ENCODE data around the gene DGKB.
A peak's percentile ranks its signal among the peaks of the same experiment; 100 is the strongest.

Gene DGKB

DNA sequence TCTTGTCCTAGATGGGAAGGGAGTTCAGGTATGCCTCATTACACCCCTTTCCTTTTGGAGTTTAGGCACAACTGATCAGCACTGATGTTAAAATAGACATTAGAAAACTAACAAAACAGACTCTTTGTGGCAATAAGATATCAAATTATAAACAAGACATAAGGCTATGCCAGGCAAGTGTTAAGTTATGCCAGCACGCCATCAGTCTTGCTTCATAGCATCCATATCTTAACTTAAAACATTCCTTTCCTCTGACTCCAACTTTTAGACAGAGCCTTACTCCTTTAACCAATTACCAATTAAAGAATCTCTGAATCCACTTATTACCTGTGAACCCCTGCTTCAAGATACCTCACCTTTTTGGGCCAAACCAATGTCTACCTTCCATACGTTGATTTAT, 786.9 kb downstream of the DGKB start:
- DNase-seq (ENCODE audit: low read depth): peak; percentile 20

DNA sequence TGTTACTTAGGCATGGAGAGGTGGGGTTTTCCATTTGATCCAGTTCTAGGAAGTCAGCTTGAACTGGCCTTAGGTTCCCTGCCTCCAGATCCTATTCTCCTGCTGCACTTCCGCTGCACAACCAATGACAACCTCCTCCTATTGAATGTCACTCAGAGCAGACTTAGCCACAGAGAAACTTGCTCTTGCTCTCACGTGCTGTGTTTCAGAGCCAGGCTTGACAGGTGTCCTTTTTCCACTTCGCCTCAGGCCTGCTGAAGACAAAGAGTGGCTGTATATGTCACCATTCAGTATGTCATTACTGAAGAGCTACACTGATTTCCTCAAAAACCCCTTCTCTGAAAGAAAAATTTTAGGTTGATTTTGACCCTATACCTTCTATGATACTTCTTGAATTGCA, 797.7 kb downstream of the DGKB start:
- DNase-seq (ENCODE audit: low read depth): no peak

DNA sequence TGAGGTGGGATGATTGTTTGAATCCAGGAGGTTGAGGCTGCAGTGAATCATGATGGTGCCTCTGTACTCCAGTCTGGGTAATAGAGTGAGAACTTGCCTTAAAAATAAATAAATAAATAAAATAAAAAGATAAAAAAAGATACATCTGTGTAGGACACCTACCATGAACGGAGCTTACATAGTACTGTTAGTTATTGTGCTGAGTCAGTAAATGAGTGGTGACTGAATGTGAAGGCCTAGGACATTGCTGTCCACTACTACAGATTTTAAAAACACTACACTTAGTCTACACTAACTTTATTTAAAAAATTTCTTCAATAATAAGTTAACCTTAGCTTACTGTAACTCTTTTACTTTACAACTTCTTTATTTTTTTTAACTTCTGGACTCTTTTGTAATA, 806.4 kb downstream of the DGKB start:
- no peak for DNase-seq (ENCODE audit: low read depth)

DNA sequence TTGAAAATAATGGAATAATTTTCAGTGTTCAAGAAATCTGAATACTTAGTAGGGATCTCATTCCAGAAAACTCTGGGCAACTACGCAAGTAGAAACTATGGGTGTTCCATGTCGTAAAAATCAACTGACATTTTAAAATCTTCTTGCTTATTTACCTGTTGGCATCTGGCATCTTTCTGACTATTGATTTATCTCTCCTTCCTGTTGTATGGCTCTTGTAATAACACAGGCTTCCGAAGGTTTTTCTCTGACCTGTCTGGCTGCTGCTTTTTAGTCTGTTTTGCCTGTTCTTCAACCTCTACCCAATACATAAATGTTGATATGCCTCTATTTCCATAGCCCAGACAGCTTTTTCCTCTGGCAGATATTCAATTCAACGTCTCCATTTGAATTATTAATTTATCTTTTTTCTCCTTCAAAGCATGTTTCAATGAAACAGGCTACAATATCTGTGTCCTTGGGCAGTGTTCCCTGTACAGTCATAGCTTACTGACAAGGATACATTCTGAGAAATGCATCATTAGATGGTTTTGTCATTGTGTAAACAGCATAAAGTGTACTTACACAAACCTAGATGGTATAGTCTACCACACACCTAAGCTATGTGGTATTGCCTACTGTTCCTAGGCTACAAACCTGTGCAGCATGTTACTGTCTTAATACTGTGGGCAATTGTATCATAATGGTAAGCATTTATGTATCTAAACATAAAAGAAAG, 807.2 kb downstream of the DGKB start:
- DNase-seq (ENCODE audit: low read depth): peak; percentile 3
